Hepatocyte (in vitro differentiated cells): ENCODE measurements around the gene GYS1.
"Not testable (repeated sequence)": the region's sequence is repeated elsewhere in the genome, so short reads cannot be mapped to it uniquely, and the experiment has no call there.

ENCODE experiments used
- EZH2 ChIP-seq: fragments of 200-600 bp; sonication (generic); IDR thresholded peaks from 2 replicates; pipeline ENCODE4 v1.6.1; 2016; ENCODE audit warnings: antibody characterized with exemption, mild to moderate bottlenecking, borderline replicate concordance
- EZH2phosphoT487 ChIP-seq: fragments of 200-600 bp; sonication (generic); IDR thresholded peaks from one replicate; pipeline ENCODE4 v1.6.1; 2018; ENCODE audit warnings: antibody characterized with exemption, mild to moderate bottlenecking, low read depth, moderate library complexity; ENCODE audit not compliant: unreplicated experiment, severe bottlenecking
- TF ChIP-seq, protein P1 (sequence below): fragments of 200-600 bp; sonication (generic); IDR thresholded peaks from 2 replicates; pipeline ENCODE4 v1.5.1; 2016; ENCODE audit warnings: antibody characterized with exemption, mild to moderate bottlenecking; ENCODE audit not compliant: poor library complexity

DNA sequence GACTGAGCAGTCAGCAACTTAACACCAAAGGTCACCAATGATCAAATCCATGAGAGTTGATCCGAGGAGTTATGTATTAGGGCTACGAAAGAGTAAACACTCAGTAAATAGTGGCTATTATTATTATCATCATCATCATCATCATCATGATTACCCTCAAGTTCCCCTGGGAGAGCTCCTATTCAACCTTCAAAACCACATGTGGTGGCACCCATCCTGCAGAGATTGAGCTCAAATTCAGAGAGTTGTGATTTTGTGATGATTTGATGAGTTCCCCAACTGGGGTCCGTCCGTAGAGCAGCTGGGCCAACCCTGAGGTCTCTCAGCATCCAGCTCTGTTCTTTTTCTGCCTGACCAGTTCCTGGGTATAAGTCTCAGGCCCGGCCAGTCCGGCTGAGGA is 32.0 kb upstream of the GYS1 start:
- TF ChIP-seq, protein P1, sequence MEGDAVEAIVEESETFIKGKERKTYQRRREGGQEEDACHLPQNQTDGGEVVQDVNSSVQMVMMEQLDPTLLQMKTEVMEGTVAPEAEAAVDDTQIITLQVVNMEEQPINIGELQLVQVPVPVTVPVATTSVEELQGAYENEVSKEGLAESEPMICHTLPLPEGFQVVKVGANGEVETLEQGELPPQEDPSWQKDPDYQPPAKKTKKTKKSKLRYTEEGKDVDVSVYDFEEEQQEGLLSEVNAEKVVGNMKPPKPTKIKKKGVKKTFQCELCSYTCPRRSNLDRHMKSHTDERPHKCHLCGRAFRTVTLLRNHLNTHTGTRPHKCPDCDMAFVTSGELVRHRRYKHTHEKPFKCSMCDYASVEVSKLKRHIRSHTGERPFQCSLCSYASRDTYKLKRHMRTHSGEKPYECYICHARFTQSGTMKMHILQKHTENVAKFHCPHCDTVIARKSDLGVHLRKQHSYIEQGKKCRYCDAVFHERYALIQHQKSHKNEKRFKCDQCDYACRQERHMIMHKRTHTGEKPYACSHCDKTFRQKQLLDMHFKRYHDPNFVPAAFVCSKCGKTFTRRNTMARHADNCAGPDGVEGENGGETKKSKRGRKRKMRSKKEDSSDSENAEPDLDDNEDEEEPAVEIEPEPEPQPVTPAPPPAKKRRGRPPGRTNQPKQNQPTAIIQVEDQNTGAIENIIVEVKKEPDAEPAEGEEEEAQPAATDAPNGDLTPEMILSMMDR: not testable (repeated sequence)
- not testable (repeated sequence) for TF ChIP-seq EZH2, EZH2phosphoT487
